Gastroesophageal sphincter (tissue), 3 donors: ENCODE data around the gene BCAS3.
"Not testable (repeated sequence)": the region's sequence is repeated elsewhere in the genome, so short reads cannot be mapped to it uniquely, and the experiment has no call there.

Source experiments
- CTCF ChIP-seq, 4 experiments: fragments of 200-600 bp in 2 of 4; fragments of 450-650 bp in 2 of 4; sonication (generic) in 1 of 4; IDR thresholded peaks; one replicate each; pipeline ENCODE4 v1.5.1; 2017 to 2019; ENCODE audit warnings: antibody characterized with exemption in 4 of 4, mild to moderate bottlenecking in 2 of 4, moderate library complexity in 2 of 4
- EP300 ChIP-seq: sonication (generic); formaldehyde crosslinking; IDR thresholded peaks from one replicate; pipeline ENCODE4 v1.6.1; 2017; ENCODE audit warnings: antibody characterized with exemption, mild to moderate bottlenecking

DNA sequence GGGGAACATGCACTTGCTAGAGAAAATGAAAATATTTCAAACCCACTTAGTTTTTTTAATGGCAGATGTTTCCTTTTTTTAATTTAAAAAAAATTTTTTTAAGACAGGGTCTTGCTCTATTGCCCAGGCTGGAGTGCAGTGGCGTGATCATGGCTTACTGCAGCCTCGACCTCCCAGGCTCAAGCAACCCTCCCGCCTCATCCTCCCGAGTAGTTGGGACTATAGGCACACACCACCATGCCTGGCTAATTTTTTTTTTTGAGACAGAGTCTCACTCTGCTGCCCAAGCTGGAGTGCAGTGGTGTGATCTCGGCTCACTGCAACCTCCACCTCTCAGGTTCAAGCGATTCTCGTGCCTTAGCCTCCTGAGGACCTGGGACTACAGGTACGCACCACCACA lies 469.2 kb downstream of the BCAS3 start:
- not testable (repeated sequence) for TF ChIP-seq EP300; CTCF (IDR thresholded peaks at IDR 0.05)
